Pancreas (tissue), 10 donors: ENCODE measurements around the gene RBAK. TPM values are rescaled to one million over a fixed set of nuclear protein-coding genes. Genes with fewer than 3 reads are reported as not detected.
A peak's percentile ranks its signal among the peaks of the same experiment; 100 is the strongest.

ENCODE experiments used
- ATAC-seq, 4 donors: fragments of 200-7000 bp; cut with Tn5 transposase; one replicate each; pipeline versions ENCODE4 v1.8.0 to v1.9.1; 2020; ENCODE audit warnings: mild to moderate bottlenecking in 4 of 4, moderate library complexity in 4 of 4
- DNase-seq, 6 donors: peaks; one replicate each; pipeline ENCODE4 v3.0.0-alpha.2; 2020
- FAIRE-seq: peaks from 2 replicates; lab custom pipeline; 2012; peaks lifted over from hg19 to GRCh38; lab: Jason Lieb, UNC
- H3K27ac ChIP-seq, 4 donors: fragments of 200-600 bp; sonication (generic); 1 replicate in 3 of 4; 2 replicates in 1 of 4; pipeline versions ENCODE4 v1.5.0 to v1.8.0; 2020
- H3K27me3 ChIP-seq, 4 donors: fragments of 200-600 bp; one replicate each; pipeline ENCODE4 v1.8.0; 2021
- H3K36me3 ChIP-seq, 3 donors: fragments of 200-600 bp; sonication (generic) in 1 of 3; one replicate each; pipeline versions ENCODE4 v1.5.0 to v1.8.0; 2020 to 2021
- H3K4me1 ChIP-seq, 3 donors: fragments of 200-600 bp; one replicate each; pipeline ENCODE4 v1.8.0; 2021
- H3K4me3 ChIP-seq, 4 donors: fragments of 200-600 bp; sonication (generic) in 2 of 4; one replicate each; pipeline versions ENCODE4 v1.5.0 to v1.8.0; 2020 to 2021
- H3K9me3 ChIP-seq, 4 donors: fragments of 200-600 bp; one replicate each; pipeline ENCODE4 v1.8.0; 2021
- CTCF ChIP-seq, 4 donors: fragments of 200-600 bp; sonication (generic) in 3 of 4; IDR thresholded peaks; one replicate each; pipeline versions ENCODE4 v1.5.0 to v1.8.0; 2021; ENCODE audit warnings: antibody characterized with exemption in 4 of 4
- WGBS, 2 donors: extraction: QIAGEN DNeasy Blood & Tissue Kit; methylation state at CpG; one replicate each; pipeline ENCODE4 v1.1.7; 2013; 5-methylcytosine and 5-hydroxymethylcytosine counted together
- intact Hi-C, 3 donors: fragments of 100-400 bp; cut with DNase I; formaldehyde crosslinking; loops; one replicate each; pipeline versions ENCODE4 v1.11.1 to v1.14.2; 2022
- polyA plus RNA-seq, 2 donors: library from polyadenylated mRNA; stranded (reverse); fragments of 200-250 nt; gene quantifications; one replicate each; pipeline ENCODE4 v1.2.3, GENCODE V29; 2013
- total RNA-seq, 6 donors: library from RNA; stranded (reverse); fragmentation: NEBNext Ultra II Directional in 4 of 6; extraction: Animal tissue kit (Norgen Biotek cat#: 25700) in 4 of 6; gene quantifications; one replicate each; pipeline versions ENCODE4 v1.2.1 to v1.2.4, GENCODE V29; 2021 to 2023
- donor health status: healthy with polysubstance abuse.
- donor health status: DM: no; HTN: no; CAD: no; lungs with moderate emphysema.
- donor health status: DM: no; HTN: no; CAD: no.
- donor health status: control.
- donor health status: control.
- donor health status: Bipolar disorder and iron deficiency.
- donor health status: DM: yes; HTN: yes; CAD: no.
- donor health status: DM: no; HTN: no; CAD: no.
- donor health status: DM: no; HTN: no; CAD: no.
- donor health status: DM: yes; HTN: yes; CAD: no.

RBAK gene
- total RNA-seq: 1 to 10 TPM; 5.1 to 7.9 (median 5.7) TPM
- 1 to 10 TPM; 3.3 to 5.1 TPM for polyA plus RNA-seq

GRCh38 chr7:5045558-5046396 lies at the start of gene RBAK:
TSS of gene RBAK (plus strand) at chr7:5045860. CDS start at chr7:5048077, 2,217 bp downstream.
- Histone ChIP-seq H3K4me1 (peaks cover 0 to 4% (median 0%) of the 10 kb centered on the region in 3 donors), H3K4me3 (peak within 1 kb of the TSS; percentile 93 to 99 (median 94)), H3K36me3 (peaks cover 0 to 11% (median 4%) of the 10 kb centered on the region in 3 donors), H3K9me3 (no peaks in the 10 kb centered on the region), H3K27ac (peak within 1 kb of the TSS; percentile 61 to 81 (median 71)), H3K27me3 (no peaks in the 10 kb centered on the region)
- intact Hi-C loops: no loop called here
- FAIRE-seq (no peak), ATAC-seq (peak; percentile 100), DNase-seq (peak; percentile 93 to 100 (median 96))
- 0 to 1% methylated on average over 40 to 69 of the region's 69 CpGs for WGBS, 2 donors
- no peak for TF ChIP-seq CTCF (IDR thresholded peaks at IDR 0.05)

GRCh38 chr7:4996696-4997222 lies 48.9 kb upstream of the RBAK start:
- 90 to 94% methylated on average over 7 of the region's 7 CpGs for WGBS, 2 donors
- H3K36me3 ChIP-seq: peaks cover 4 to 23% (median 6%) of the 10 kb centered on the region in 3 donors
- no peak for FAIRE-seq
- no peak overlapping the region for H3K27ac ChIP-seq
- no peaks in the 10 kb centered on the region for H3K27me3 ChIP-seq
- H3K4me3 ChIP-seq: no peak overlapping the region
- DNase-seq: no peak
- ATAC-seq: no peak
- H3K9me3 ChIP-seq: no peaks in the 10 kb centered on the region
- intact Hi-C loops: no loop called here
- no peak for TF ChIP-seq CTCF (IDR thresholded peaks at IDR 0.05)
- no peaks in the 10 kb centered on the region for H3K4me1 ChIP-seq

GRCh38 chr7:4998244-4998643 lies 47.4 kb upstream of the RBAK start:
- intact Hi-C loops: no loop called here
- 91 to 93% methylated on average over 3 of the region's 3 CpGs for WGBS, 2 donors
- ATAC-seq (no peak), FAIRE-seq (no peak), DNase-seq (no peak)
- Histone ChIP-seq H3K4me1 (no peaks in the 10 kb centered on the region), H3K27ac (no peak overlapping the region), H3K36me3 (peaks cover 0 to 21% (median 6%) of the 10 kb centered on the region in 3 donors), H3K4me3 (no peak overlapping the region), H3K27me3 (no peaks in the 10 kb centered on the region), H3K9me3 (no peaks in the 10 kb centered on the region)
- no peak for TF ChIP-seq CTCF (IDR thresholded peaks at IDR 0.05)

- H3K4me3 ChIP-seq: no peak overlapping the region
- intact Hi-C loops: no loop called here
- no peak for FAIRE-seq
Measured at GRCh38 chr7:4998910-4999309, 46.8 kb upstream of the RBAK start.

More at GRCh38 chr7:4998910-4999309, 46.8 kb upstream of the RBAK start:
- 94% methylated on average over 7 of the region's 7 CpGs for WGBS, 2 donors
- Histone ChIP-seq H3K27ac (no peak overlapping the region), H3K4me1 (no peaks in the 10 kb centered on the region), H3K9me3 (no peaks in the 10 kb centered on the region), H3K27me3 (no peaks in the 10 kb centered on the region), H3K36me3 (peaks cover 0 to 15% (median 6%) of the 10 kb centered on the region in 3 donors)
- no peak for TF ChIP-seq CTCF (IDR thresholded peaks at IDR 0.05)
- DNase-seq (no peak), ATAC-seq (no peak)
